Nucleus accumbens (tissue), 56 donors: Measurements from ENCODE around the gene GCM1.
"Not testable (repeated sequence)": the region's sequence is repeated elsewhere in the genome, so short reads cannot be mapped to it uniquely, and the experiment has no call there.

ENCODE experiments used
- DNase-seq, 56 donors: peaks; one replicate each; lab custom pipeline; 2025; lab: John Stamatoyannopoulos, UW

GCM1 gene, protein sequence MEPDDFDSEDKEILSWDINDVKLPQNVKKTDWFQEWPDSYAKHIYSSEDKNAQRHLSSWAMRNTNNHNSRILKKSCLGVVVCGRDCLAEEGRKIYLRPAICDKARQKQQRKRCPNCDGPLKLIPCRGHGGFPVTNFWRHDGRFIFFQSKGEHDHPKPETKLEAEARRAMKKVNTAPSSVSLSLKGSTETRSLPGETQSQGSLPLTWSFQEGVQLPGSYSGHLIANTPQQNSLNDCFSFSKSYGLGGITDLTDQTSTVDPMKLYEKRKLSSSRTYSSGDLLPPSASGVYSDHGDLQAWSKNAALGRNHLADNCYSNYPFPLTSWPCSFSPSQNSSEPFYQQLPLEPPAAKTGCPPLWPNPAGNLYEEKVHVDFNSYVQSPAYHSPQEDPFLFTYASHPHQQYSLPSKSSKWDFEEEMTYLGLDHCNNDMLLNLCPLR

DNA sequence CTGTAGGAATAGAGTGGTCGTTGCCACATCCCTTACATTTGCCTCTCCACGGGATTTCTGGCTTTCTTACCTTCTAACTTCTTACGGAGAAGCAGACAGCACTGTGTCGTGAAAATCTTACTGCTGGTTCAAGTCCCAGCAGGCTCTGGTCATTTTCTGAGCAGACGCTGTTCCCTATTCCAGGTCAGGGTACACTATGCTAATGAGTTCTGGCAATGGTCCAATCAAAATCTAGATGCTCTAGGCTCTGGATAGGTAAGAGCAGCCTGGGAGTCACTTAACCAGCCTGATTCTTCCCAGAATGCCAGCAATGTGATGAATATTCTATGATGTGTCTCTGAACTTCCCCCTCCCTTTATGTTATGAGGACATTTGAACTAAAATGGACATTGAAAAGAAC lies at the start of gene GCM1:
GCM1 (minus strand) TSS at position 158 of the 400 bp plus-strand sequence. CDS start 3,209 bp downstream, outside the sequence.
- DNase-seq, result no peak

DNA sequence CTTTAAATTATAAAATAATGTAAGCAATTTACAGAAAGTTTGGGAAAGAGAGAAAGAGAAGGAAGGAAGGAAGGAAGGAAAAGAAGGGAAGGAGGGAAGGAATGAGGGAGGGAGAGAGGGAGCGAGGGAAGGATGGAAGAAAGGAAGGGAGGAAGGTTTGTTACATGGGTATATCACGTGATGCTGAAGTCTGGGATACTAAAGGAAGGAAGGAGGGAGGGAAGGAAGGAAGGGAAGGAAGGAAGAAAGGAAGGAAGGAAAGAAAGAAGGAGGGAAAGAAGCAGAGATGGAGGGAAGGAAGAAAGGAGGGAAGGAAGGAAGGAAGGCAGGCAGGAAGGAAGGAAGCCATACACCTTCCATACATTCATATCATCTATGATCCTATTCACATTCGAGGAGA lies 48.9 kb upstream of the GCM1 start:
- no peak for DNase-seq

DNA sequence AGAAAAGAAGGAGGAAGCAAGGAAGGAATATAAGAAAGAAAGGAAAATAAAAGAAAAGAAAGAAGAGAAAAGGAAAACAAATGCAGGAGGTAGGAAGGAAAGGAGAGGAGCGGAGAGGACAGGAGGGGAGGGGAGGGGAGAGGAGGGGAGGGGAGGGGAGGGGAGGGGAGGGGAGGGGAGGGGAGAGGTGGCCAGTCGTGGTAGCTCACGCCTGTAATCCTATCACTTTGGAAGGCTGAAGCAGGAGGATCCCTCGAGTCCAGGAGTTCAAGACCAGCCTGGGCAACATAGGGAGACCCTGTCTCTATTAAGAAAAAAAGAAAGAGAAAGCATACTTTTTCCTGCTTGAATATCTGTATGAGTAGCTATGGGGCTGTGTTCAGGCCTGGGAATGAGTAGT lies 46.4 kb upstream of the GCM1 start:
- DNase-seq, result no peak

DNA sequence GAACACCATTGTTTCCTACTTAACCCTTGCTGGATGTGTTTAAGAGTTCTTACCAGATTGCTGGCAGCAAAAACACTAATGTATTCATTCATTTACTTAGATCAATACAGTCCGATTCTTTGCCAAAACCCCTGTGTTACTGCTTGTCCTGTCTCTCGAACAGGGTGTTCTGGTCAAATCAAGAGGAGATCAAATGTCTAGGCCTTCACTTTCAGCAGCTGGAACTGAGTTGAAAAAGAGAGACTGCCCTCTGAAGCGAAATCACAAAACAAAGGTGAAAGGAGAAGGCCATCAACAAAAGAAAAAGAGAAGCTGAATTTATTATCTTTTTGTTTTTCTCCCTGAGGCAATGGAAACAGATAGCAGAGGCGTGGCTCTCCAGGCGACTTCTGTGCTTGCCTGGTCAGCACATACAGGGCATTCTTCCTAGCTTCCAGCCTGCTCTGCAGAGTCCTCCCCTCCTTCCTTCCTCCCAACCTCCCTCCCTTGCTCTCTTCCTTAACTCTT lies 44.1 kb upstream of the GCM1 start:
- DNase-seq, result no peak

DNA sequence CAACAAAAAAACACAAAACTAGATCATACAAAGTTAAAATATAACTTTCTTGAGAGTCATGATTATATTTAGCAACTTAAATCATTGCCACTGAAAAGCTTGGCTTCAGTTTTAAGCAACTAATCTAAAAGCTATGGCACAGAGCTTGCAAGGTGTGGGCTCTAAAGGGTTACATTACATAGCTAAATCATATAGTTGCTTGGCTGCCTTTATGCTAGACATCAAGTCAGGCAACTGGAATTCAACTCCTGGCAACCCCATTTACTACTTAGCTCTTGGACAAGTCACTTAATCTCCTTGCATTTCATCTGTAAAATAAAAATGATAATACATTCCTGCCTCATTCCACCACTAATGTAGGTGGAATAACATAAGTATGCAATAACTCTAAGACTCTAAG lies 40.9 kb upstream of the GCM1 start:
- DNase-seq, result no peak

DNA sequence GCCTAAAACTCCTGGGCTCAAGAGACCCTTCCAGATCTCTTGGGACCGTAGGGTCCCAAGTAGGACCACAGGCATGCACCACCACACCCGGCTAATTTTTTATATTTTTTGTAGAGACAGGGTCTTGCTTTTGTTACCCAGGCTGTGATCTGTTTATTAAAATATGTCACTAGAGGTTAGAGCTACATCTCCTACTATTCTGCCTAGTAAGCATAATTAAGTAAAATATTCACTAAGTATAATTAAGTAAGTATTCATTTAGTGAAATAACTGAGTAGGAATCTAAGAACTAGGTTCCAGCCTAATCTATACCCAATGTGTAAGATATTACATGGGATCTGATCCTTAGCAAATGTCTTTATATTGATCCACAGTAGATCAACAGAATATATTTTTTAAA lies 40.2 kb upstream of the GCM1 start:
- no peak for DNase-seq

DNA sequence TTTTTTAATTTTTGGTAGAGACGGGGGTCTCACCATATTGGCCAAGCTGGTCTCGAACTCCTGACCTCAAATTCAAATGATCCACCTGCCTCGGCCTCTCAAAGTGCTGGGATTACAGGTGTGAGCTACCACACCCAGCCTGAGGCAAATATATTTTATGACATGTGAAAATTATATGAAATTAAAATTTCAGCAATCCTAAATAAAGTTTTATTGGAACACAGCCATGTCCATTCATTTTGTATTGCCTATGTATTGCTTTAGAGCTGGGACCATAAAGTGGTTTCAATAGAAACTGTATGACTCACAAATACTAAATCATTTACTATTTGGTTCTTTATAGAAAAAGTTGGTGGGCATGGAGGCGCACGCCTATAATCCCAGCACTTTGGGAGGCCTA lies 32.0 kb upstream of the GCM1 start:
- no peak for DNase-seq

DNA sequence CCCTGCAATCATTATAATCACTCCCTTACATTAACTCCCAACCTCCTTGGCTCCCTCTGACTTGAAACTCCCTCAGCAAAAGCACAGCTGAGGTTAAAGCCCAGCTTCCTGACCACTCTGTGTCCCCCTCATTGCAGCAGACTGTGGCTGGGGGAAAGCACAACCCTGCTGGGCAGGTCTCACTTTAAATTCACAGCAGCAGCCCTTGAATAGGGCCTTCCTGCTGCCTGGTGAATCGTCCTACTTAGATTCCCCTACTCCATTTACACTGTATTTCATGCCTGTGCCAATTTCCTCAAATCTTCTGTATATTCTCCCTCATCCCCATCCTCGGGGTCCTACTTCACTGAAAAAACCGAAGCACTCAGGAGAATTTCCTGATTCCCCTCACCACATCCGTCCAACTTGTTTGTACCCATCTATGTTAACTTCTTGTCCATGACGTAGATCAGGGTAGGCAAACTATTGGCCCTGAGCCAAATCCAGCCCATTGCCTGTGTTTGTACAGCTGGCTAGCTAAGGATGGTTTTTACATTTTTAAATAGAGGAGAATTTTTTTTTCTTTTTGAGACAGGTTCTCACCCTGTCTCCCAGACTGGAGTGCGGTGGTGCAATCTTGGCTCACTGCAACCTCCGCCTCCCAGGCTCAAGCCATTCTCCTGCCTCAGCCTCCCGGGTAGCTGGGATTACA lies 31.5 kb upstream of the GCM1 start:
- DNase-seq, result peak in 7 of 56 donors; percentile 0 to 39 (median 2)

DNA sequence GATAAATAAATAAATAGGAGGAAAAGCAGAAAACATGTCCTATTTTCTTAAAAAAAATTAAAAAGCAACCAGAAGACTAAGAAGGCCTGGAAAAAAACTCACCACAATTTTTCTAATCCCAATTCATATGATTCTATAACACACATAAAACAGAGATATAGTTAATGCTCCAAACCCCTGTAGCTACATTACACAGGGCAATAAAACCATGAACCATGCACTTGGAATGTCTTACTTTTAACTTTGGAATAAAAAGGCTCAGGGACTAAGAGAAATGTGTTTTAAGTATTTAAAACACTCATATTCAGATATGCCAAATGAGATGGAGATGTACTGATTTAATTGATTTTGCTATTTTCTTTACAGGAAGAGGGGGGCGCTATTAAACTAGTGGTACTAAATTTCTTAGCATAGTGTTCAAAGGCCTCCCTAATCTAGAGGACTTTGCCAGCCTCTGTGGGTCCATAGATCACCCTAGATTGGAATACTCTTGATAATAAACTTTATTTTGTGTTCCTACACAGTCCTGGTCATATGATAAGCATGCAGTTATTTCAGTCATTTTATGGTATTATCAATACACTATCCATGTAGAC lies 30.3 kb upstream of the GCM1 start:
- DNase-seq, result no peak

DNA sequence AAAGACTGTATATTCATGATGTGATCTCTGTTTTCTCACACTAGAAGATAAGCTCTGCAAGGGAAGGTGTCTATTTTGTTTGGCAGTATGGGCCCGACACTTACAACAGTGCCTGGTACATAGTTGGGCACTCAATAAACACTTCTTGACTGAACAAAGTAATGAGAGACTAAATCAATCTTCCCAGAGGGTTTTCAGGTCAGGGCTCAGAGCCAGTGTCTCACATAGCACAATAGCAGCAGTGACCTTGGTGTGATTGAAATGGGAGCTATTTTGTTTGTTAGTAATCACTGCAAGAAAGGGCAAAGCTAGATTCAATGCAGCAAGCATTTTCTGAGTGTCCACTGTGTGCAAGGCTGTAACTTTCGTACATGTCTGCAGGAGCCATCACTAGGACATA lies 26.4 kb upstream of the GCM1 start:
- no peak for DNase-seq

DNA sequence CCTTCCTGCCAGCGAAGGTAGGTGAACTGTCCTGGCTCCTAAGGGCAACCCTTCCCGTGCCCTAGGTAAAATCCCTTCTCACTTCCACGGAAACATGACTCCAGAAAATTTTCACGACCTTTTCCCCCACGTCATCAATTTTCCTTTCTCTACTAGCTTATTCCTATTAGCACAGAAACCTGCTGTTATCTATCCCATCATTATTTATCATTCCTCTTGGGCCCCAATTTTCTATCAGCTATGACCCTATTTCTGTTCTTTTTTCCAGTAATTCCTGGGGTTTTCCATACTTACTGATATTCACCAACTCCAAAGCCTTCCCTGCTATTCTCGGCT lies 23.8 kb upstream of the GCM1 start:
- no peak for DNase-seq

DNA sequence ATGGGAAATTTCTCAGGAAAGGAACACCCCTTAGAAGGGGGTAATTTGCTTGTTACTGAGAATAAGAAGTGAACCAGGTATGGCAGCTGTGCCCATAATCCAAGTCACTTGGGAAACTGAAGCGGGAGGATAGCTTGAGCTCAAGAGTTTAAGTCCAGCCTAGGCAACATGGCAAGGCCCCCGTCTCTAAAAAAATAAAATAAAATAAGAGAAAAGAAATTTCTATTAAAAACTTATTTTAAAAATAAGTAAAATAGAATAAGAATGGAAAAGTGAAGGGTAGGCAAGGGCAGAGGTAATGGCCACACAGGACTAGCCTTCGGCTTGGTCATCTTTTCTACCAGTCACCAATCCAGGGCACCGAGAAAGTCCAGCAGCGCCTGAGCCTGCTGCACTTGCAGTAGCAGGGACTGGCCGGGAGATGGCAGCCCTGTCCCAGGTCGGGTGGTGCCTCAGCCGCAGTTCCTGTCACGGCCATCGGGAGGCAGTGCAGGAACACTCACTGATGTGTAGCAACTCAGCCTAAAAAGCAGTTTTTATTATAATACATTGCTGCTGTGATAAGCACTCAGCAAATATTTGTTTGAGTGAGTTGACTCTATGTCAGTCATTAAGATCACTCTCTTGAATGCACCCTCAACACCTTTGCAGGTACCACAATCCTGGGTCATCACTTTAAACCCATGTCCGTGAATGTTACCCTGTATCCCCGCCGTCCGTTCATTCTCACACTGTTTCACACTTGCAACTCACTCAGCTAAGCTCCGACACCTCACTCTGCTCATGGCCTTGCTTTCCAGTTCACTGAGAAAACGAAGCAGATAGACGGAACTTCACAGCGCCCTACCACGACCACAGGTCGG lies 23.2 kb upstream of the GCM1 start:
- peak; percentile 10 to 93 (median 80) for DNase-seq

DNA sequence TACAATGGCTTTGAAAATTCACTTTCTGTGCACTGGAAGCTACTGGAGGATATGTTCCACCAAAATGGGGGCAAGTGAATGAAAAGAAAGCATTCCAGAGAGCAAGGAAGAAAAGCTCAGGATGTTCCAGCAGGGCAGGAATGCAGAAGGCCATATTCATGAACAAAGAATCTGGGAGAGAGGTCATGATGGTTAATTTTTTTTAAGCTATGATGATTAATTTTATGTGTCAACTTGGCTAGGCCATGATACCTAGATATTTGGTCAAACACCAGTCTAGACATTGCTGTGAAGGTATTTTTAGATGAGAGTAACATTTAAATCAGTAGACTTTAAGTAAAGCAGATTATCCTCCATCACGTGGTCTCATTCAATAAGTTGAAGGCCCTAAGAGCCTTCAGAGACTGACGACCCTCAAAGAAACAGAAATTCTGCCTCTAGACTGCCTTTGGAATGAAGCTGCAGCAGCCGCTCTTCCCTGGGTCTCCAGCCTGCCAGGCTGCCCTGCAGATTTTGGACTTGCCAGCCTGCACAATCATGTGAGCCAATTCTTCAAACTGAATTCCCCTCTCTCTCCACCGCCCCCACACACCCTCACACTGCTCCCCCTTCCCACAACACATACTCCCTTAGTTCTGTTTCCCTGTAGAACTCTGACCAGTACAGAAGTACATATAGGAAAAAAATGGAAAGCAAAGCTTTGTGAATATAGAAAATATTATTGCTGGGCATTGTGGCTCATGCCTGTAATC lies 20.1 kb upstream of the GCM1 start:
- DNase-seq, result no peak

DNA sequence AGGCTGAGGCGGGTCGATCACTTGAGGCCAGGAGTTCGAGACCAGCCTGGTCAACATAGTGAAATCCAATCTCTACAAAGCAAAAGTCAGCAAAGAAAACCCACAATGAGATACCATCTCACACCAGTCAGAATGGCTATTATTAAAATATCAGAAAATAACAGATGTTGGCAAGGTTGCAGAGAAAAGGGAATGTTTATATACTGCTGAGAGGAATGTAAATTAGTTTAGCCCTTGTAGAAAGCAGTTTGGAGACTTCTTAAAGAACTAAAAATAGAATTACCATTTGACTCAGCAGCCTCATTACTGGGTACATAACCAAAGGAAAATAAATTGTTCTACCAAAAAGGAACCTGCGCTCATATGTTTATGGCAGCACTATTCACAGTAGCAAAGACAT lies 16.7 kb upstream of the GCM1 start:
- no peak for DNase-seq

DNA sequence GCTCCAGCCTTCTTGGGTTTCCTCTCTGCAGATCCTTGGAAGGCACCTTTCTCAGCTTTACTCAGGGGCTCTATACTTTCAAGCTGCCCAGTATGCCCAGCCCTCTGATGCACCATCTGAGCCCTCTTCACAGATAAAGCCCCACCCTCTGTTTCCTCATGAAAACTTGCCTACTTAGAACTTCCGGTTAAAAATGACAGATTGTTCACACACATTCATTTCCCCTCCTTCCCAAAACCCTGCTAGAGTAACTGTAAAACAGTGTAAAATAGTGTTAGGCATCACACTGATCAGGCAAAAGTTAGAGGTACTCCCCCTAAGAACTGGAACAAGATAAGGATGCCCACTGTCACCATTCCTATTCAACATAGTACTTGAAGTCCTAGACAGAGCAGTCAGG lies 14.0 kb upstream of the GCM1 start:
- no peak for DNase-seq

DNA sequence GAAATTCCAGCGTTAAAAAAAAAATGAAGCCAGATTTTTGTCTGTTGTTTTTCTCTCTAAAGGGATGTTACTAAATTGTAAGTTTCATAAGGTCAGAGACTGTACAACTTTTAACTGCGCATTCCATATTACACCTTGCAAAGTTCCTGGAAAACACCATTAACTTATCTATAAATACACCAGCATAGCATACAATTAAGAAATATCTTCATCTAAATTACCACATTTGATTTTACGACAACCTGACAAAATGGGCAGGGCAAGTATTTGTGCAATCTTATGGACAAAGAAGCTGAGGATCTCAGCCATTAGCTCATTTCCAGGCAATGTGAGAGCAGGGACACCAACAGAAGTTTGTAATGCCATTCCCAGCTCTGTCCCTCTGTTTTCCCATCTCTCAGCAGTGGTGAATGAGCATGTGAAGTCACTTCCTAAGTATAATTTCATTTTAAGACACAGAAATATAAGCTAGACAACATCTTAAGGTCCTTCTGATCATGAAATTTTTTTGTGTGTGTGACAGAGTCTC lies 12.9 kb upstream of the GCM1 start:
- DNase-seq, result no peak

DNA sequence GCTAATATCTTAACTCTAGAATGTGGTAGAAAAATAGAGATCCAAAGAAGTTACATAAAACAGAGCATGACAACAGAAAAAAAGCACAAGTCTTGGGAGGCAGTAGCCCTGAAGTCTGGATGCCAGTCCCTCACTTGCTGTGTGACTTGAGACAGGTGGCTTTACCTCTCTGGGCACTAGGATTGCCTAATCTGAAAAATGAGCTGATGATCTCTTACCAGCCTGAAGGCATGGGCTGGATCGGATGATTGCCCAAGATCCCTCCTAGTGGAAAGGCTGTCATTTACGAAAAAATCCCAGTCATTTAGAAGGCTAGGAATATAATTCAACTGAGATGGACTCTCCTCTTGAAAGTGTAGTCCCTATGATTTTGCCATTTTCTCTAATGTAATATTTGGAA lies 10.9 kb upstream of the GCM1 start:
- no peak for DNase-seq

DNA sequence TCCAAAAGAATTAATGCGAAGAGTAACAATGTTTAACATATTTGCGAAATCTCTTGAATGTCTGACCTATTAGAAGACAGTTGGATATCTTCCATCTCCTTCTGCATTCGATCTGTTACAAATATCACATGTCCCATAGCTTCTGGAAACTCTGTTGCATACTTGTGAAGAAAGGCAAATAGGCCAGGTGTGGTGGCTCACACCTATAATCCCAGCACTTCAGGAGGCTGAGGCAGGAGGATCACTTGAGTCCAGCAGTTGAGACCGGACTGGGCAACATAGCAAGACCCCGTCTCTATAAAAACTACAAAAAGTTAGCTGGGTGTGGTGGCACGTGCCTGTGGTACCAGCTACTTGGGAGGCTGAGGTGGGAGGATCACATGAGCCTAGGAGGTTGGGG lies 9.4 kb upstream of the GCM1 start:
- DNase-seq, result not testable (repeated sequence)

DNA sequence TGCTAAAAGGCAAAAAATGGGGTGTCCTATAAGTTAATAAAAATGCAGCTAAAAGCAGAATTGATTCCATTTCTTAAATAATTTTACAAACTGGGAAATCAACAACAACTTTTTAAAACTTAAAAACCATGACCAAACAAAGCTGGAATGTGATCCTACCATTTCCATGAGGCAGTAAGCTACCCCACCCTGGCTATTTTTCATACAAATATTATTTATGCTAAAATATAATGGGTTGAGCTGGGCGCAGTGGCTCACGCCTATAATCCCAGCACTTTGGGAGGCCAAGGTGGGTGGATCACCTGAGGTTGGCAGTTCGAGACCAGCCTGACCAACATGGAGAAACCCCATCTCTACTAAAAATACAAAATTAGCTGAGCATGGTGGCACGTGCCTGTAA lies 6.6 kb upstream of the GCM1 start:
- DNase-seq, result not testable (repeated sequence)

DNA sequence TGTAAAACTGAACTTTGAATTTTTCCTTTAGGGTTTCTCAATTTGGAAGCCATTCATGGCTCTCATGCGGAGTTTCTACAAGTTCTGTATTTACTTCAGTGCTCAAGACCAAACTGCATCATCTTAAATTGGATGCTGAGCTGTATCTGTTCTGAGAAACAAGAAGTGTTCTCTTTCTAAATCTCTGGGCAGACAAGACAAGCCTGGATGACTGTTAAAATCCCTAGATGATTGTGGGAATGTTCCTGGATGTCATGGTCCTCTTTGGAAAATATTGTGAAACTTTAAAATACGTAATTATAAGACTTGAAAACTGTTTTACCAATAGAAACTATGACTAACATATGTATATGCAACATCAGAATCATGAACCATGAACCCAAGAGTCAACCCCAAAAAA lies 6.2 kb upstream of the GCM1 start:
- no peak for DNase-seq
